ENCODE results near the gene SGF29.
"Not testable (repeated sequence)": the region's sequence is repeated elsewhere in the genome, so short reads cannot be mapped to it uniquely, and the experiment has no call there.

SGF29 gene

DNA sequence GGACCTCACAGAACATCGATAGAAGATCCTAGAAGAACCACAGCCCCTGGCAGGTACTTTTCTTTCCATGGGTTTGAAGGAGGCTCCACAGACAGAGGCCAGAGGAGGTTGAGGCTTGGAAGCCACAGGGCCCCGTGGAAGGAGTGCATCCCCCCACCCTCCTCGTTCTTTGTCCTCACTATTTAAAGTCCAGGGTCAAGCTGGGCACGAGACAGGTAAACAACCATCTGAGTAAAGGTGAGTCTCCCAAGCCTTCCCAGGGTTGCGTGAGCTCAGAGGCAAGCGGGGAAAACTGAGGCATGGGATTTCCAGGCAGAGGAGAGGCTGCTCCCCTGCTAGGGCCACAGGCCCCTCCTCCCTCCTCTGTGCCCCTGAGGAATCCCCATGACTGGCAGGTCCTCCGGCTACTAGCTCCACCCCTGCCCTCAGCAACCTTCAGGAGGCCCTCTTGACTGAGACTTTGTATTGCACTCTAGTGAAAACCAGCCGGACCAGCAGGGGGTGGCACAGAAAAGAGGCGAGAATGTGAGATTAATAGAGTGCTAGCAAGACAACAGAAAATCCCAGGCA, 44.1 kb downstream of the SGF29 start:
- DNase-seq = no peak

DNA sequence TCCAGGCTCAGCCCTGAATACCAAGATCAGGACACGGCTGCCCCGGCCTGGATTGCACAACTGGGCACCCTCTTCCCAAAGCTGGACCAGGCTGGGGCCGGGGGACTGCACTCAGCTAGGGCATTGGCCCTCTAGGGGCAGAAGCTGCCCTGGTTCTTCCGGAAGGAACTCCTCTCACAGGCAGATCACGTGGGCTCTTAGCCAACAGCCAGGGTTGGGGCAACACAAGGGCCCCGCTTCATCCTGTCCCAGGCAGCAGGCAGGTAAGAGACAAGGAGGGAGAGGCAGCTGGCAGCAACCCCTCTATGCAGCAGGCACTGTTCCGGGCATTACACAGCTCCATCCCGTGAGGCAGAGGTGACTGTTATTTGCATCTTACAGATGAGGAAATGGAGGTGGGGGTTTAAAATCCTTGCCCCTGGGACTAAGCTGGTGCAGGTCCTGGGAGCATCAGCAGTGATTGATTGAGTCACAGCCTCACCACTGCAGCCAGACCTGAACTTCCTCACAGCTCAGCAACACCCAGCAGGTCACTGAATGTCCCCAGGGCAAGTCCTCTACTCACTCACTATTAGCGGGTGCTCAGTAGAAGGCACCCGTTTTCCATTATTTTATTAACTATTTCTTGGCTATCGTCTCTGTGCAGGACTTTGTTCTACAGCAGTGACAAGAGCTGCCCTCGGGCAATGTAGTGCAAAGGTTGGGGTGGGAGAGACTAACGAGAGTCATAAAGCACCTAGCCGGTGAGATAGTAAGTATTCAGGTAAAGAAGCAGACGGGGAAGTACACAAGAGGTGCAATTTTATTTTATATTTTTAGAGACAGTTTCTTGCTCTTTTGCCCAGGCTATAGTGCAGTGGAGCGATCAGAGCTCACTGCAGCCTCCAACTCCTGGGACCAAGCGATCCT, 45.9 kb downstream of the SGF29 start:
- not testable (repeated sequence) for DNase-seq

DNA sequence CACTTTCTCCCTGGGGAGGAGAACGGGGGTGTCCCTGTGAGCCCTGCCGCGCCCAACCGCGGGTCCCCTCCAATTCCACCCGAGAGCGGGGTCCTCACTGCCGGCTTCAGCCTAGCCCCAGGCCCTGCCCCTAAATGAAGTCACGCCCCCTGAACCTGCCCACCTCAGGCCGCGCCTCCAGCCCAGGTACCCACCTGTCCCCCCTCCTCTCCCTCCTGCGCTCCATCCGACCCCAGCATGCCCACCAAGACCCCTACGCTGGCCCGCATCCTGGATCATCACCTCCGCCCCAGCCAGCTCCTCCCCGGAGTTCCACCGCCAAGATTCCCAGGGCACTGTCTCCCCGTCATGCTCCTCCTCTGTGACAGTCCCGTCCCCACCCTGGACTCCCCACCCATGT, 47.2 kb downstream of the SGF29 start:
- DNase-seq = not testable (repeated sequence)

- not testable (repeated sequence) for DNase-seq
Measured at GRCh38 chr16:28601589-28601988, 47.9 kb downstream of the SGF29 start.

DNA sequence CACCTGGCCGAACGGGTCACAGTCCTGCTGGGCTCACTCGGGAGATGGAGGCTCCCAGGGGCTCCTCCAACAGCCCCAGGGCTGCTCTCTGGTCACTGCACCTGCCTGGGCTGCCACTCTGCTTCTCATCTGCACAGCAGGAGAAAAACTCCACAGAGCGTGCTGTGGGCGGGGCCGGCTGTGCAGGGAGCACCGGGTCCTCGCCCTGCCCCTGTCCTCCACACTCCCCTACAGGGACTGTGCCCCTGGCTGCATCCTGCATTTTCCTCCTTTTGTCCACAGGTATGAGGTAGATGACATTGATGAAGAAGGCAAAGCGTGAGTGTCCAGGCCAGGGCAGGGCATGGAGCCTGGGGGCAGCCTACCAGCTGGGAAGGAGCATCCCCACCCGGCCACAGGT, 48.3 kb downstream of the SGF29 start:
- not testable (repeated sequence) for DNase-seq

- no peak for DNase-seq
Measured at GRCh38 chr16:28602529-28602928, 48.8 kb downstream of the SGF29 start.

DNA sequence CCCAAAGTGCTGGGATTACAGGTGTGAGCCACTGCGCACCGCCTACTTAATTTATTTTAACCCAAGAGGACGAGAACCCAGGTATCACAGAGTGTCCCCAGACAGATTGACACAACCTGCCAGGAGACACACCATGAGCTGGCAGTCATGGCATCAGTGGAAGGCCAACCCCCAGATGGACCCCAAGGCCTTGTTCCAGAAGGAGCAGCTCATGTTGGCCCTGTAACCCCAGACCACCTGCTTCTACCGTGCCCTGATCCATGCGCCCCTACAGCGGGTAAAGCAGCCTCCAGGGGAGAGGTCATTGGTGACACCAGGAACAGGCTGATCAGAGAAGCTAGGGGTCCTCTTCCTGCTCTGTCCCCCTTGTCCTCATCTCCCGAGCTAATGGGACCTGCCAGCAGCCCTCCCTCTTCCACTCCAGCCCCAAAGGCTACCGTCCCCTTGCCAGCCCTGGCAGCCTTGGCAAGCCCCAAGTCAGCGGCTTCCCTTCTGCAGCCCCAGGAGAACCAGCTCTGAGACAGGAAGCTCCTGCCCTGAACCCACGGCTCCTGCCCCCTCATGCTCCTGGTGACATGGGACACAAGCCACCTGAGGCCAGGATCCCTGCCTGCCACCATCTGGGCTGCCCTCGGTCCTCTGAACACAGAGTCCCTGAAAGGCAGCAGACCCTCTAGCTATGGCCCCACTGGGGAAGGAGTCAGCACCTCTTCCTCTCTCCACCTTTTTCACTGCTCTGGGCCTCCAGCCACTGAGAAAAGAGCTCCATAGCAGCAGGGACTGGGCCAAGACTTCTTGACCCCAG, 49.9 kb downstream of the SGF29 start:
- DNase-seq = no peak

GRCh38 chr16:28604186-28604565, 50.5 kb downstream of the SGF29 start:
- no peak for DNase-seq

DNA sequence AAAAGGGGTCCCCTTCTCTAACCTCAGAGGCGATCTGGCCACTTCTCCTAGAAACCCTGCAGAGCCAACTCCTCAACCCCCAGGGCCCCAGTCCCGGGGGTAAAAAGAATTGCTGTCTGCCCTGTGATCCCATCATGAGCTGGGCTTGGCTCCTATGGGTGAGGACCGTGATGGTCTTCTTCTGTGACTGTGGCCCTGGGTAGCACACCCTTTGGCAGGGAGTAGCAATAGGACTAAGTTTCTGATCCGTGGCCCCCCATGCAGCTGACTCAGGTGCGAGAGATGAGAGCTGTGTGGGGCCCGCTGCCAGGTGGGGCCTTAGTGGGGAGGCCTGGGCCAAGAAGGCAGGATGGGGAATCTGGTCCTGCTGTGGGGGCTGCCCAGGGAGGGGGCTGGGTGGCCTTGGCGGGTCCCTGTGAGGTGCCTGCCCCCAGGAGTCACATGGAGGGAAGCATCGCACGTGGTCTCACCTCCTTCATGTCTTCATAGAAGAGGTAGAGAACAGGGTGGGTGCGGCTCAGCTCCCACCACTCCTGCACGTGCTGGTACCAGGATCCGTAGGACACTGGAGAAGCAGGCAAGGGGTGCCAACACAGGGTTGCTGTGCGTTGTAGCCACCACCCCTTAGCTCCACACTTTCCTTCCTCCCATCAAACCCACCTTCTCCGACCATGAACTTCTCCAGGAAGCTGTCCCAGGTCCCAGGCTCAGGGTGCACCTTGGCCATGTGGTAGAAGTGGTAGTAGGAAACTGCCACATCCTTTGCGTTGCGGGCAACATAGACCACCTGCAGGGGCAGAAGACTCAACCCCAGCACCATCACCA, 52.8 kb downstream of the SGF29 start:
- DNase-seq = no peak

DNA sequence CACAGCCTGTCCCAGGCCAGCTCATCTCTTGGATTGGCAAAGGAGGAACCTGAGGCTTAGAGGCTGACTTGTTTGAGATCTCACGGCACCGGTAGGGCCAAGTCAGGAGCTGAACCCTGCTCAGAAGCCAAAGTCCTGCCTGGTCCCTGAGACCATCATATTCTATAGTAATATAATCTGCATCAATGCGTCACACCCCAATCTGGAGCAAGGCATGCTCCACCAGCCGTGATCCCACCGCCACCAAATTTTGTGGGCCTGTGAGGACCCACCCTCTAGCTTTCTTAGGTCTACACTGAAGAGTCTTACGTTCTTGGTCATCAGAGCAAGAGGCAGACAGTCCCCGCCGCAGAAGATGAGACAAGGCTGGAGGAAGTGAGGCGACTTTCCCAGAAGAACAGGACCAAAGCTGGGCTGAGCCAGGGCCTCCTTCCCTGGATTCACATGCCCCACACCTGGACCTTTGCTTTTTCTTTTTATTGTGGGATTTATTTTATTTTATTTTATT, 53.5 kb downstream of the SGF29 start:
- DNase-seq = no peak

DNA sequence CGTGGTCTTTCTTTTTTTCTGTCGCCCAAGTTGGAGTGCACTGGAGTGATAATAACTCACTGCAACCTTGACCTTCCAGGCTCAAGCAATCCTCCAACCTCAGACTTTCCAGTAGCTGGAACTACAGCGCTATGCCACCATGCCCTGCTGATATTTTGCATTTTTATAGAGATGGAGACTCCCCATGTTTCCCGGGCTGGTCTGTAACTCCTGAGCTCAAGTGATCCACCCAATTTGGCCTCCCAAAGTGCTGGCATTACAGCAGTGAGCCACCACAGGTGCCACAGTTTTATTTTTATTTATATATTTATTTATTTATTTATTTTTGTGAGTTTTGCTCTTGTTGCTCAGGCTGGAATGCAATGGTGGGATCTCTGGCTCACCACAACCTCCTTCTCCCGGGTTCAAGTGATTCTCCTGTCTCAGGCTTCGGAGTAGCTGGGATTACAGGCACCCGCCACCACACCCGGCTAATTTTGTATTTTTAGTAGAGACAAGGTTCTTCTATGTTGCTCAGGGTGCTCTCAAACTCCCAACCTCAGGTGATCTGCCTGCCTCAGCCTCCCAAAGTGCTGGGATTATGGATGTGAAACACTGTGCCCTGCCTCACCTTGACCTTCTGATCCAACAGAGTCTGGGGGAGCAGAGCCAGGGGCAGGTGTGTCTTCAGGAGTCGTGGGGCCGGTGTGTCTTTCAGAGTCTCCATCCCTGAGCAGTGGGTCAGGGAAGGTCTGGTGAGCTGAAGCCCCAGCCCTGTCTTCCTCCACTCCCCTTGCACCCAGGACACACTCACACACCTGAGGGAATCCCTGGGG, 54.2 kb downstream of the SGF29 start:
- DNase-seq = not testable (repeated sequence)

- not testable (repeated sequence) for DNase-seq
Measured at GRCh38 chr16:28608496-28608808, 54.7 kb downstream of the SGF29 start.

- DNase-seq = not testable (repeated sequence)
Measured at GRCh38 chr16:28608867-28609596, 55.3 kb downstream of the SGF29 start.

DNA sequence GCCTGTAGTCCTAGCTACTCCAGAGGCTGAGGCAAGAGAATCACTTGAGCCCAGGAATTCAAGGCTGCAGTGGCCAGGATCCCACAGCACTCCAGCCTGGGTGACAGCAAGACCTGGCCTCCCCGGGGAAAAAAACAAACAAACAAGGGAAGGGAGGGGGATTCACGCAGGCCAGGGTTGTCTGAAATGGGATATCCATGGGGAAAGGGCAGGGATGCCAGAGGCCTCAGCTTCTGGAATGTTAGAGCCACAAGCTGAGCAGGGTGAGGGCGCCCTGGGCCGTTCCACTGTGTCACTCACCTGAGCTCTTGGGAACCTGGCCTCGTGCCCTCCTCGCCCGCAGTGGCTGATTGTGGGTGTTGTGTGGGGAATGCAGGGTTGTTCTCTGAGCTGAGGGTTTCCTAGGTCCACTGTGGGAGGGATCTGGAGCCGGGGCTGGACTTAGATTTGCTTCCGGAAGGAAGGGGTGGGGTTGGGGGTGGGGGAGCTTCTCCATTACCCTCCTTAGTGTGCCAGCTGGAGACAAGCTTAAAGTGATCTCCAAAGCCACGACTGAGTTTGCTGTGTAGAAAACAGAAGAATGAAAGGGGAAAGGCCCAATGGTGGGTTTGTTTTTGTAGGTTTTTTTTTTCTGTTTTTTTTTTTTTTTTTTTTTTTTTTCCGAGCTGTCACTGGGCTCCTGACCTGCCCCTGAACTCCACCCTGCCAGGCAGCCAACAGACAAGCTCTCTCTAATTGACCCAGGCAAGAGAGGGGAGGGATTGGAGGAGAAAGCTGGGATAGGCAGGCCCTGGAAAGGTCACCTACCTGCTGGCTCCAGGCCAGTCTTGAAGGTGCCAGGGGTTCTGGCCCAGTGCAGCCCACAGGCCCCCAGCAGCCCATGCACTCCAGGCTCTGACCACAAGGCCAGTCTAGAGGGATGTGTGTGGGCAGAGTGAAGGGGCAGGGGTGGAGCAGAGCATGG, 56.2 kb downstream of the SGF29 start, which contains the start of gene SULT1A1:
Gene SULT1A1, minus strand, starts transcription at position 414 of the 964 bp plus-strand sequence. CDS start 1,189 bp downstream, outside the sequence.
- no peak for DNase-seq

DNA sequence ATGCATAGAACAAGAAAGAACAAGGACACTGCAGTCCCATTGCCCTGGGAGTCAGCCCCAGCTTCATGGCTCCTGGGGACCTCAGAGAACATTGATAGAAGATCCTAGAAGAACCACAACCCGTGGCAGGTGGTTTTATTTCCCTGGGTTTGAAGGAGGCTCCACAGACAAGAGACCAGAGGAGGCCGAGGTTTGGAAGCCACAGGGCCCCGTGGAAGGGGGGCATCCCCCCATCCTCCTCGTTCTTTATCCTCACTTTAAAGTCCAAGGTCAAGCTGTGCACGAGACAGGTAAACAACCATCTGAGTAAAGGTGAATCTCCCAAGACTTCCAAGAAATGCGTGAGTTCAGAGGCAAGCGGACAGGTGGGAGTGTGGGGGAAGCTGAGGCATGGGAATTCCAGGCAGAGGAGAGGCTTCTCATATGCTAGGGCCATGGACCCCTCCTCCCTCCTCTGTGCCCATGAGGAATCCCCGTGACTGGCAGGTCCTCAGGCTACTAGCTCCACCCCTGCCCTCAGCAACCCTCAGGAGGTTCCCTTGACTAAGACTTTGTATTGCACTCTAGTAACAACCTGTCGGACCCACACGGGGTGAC, 57.0 kb downstream of the SGF29 start:
- no peak for DNase-seq

- DNase-seq = not testable (repeated sequence)
Measured at GRCh38 chr16:28612359-28613280, 58.9 kb downstream of the SGF29 start.

DNA sequence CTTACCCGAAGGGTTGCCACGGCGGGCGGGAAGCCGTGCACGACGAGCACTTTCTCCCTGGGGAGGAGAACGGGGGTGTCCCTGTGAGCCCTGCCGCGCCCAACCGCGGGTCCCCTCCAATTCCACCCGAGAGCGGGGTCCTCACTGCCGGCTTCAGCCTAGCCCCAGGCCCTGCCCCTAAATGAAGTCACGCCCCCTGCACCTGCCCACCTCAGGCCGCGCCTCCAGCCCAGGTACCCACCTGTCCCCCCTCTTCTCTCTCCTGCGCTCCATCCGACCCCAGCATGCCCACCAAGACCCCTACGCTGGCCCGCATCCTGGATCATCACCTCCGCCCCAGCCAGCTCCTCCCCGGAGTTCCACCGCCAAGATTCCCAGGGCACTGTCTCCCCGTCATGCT, 60.2 kb downstream of the SGF29 start:
- not testable (repeated sequence) for DNase-seq

DNA sequence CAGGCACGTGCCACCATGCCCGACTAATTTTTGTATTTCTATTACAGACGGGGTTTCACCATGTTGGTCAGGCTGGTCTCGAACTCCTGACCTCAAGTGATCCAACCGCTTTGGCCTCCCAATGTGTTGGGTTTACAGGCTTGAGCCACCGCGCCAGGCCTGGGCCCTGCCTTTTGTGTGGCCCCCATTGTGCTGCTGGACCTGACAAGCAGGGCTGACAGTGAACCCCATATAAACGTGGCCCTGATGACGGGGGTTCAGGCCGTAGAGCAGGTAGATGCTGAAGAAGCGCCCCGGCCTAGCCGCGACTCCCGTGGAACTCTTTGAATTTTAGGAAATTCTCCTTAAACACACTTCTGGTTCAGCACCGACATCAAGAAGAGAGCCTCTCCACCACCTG, 60.8 kb downstream of the SGF29 start:
- not testable (repeated sequence) for DNase-seq
